K562 (cell line): Measurements from ENCODE around the gene CNNM2. TPM values are rescaled to one million over a fixed set of nuclear protein-coding genes. Genes with fewer than 3 reads are reported as not detected.

Experiments
- ATAC-seq: fragments of 200-7000 bp; cut with Tn5 transposase; 3 replicates; pipeline ENCODE4 v1.9.1; 2020; ENCODE audit warnings: moderate library complexity
- BruUV-seq: library from RNA; stranded (reverse); fragments of 400-500 nt; replicated peaks from 2 replicates; lab custom pipeline; 2021; lab: Mats Ljungman, UMichigan
- CTCF ChIA-PET: fragments of 300-600 bp; formaldehyde crosslinking; extraction: SDS; loops from one replicate; lab custom pipeline; 2021; ENCODE audit warnings: low intra/inter-chr PET ratio; lab: Yijun Ruan, JAX
- POLR2A ChIA-PET: fragments of 300-600, 350-650 bp; sonication (Branson Sonifier 250); formaldehyde crosslinking; extraction: SDS; loops from one replicate; lab custom pipeline; 2021; ENCODE audit warnings: antibody characterized with exemption, inconsistent platforms; lab: Yijun Ruan, JAX
- DNase-seq, 4 experiments: peaks; one replicate each; pipeline versions ENCODE4 v3.0.0 to v3.0.0-alpha.2; 2011 to 2018; ENCODE audit warnings: low spot score in 3 of 4, mixed read lengths in 3 of 4; ENCODE audit errors: extremely low read depth in 1 of 4
- FAIRE-seq: peaks from 2 replicates; lab custom pipeline; 2011; peaks lifted over from hg19 to GRCh38; lab: Jason Lieb, UNC
- H2AFZ ChIP-seq: 2 replicates; pipeline ENCODE4 v1.6.0; 2011; ENCODE audit warnings: low read depth, low read length, control low read depth, inconsistent platforms
- H3K27ac ChIP-seq: fragments of 200-600 bp; 3 replicates; pipeline ENCODE4 v1.8.0; 2011; ENCODE audit warnings: low read depth, mild to moderate bottlenecking, control low read depth, inconsistent platforms, low read length, moderate library complexity, mixed read lengths; ENCODE audit errors: extremely low read depth
- H3K27me3 ChIP-seq, 2 experiments: fragments of 300-600 bp in 1 of 2; 2 replicates in 1 of 2; 3 replicates in 1 of 2; pipeline versions ENCODE4 v1.6.0 to v1.8.0; 2011; ENCODE audit warnings: inconsistent platforms in 2 of 2, low read length in 2 of 2, mild to moderate bottlenecking in 1 of 2, mixed read lengths in 1 of 2, moderate library complexity in 1 of 2; ENCODE audit not compliant: control insufficient read depth in 2 of 2, insufficient read depth in 2 of 2
- H3K36me3 ChIP-seq: fragments of 300-600 bp; 3 replicates; pipeline ENCODE4 v1.8.0; 2011; ENCODE audit warnings: mild to moderate bottlenecking, low read length, inconsistent platforms; ENCODE audit not compliant: control insufficient read depth, insufficient read depth
- H3K4me1 ChIP-seq, 2 experiments: fragments of 200-600 bp in 1 of 2; replicated peaks in 1 of 2; 2 replicates in 1 of 2; 3 replicates in 1 of 2; pipeline versions ENCODE4 v1.5.1 to v1.8.0; 2011; ENCODE audit warnings: inconsistent platforms in 2 of 2, low read length in 2 of 2, mild to moderate bottlenecking in 1 of 2, mixed read lengths in 1 of 2, moderate library complexity in 1 of 2; ENCODE audit not compliant: control insufficient read depth in 2 of 2, insufficient read depth in 2 of 2
- H3K4me2 ChIP-seq: 2 replicates; pipeline ENCODE4 v1.6.1; 2011; ENCODE audit warnings: low read length, control low read depth, inconsistent platforms, mixed read lengths; ENCODE audit not compliant: insufficient read depth
- H3K4me3 ChIP-seq: fragments of 200-600 bp; sonication (generic), shearing (Covaris generic); 2 replicates; pipeline ENCODE4 v1.5.1; 2016; ENCODE audit warnings: control low read depth, inconsistent platforms
- H3K79me2 ChIP-seq: fragments of 200-600 bp; 3 replicates; pipeline ENCODE4 v1.8.0; 2011; ENCODE audit warnings: low read length, inconsistent platforms; ENCODE audit not compliant: control insufficient read depth, insufficient read depth
- H3K9ac ChIP-seq, 2 experiments: 2 replicates each; pipeline versions ENCODE4 v1.6.0 to v1.6.1; 2011; ENCODE audit warnings: low read depth in 2 of 2, low read length in 2 of 2, control low read depth in 1 of 2, inconsistent platforms in 1 of 2, mild to moderate bottlenecking in 1 of 2, mixed read lengths in 1 of 2; ENCODE audit not compliant: insufficient read depth in 1 of 2
- H3K9me1 ChIP-seq: one replicate; pipeline ENCODE4 v1.6.0; 2011; ENCODE audit warnings: inconsistent platforms, mild to moderate bottlenecking, low read length, moderate library complexity; ENCODE audit not compliant: control insufficient read depth, insufficient read depth
- H3K9me3 ChIP-seq: replicated peaks from 2 replicates; pipeline ENCODE4 v1.5.1; 2011; ENCODE audit warnings: low read depth, low read length, inconsistent platforms; ENCODE audit not compliant: control insufficient read depth, insufficient read depth
- H4K20me1 ChIP-seq: replicated peaks from 2 replicates; pipeline ENCODE4 v1.6.1; 2011; ENCODE audit warnings: low read length, inconsistent platforms, mixed read lengths; ENCODE audit not compliant: control insufficient read depth, insufficient read depth
- ATF1 ChIP-seq, 2 experiments: fragments of 450-650 bp in 1 of 2; IDR thresholded peaks; 2 replicates each; pipeline ENCODE4 v1.6.1; 2016; ENCODE audit warnings: missing compliant biosample characterization in 1 of 2, missing genetic modification characterization in 1 of 2
- CBFA2T2 ChIP-seq: fragments of 450-650 bp; conservative IDR thresholded peaks from 2 replicates; pipeline ENCODE4 v1.6.1; 2017; ENCODE audit warnings: mild to moderate bottlenecking
- CBFA2T3 ChIP-seq: fragments of 450-650 bp; IDR thresholded peaks from 2 replicates; pipeline ENCODE4 v1.6.1; 2017
- CXXC5 ChIP-seq: fragments of 250-450 bp; sonication (Bioruptor Pico); IDR thresholded peaks from 2 replicates; pipeline ENCODE4 v1.8.0; 2022; ENCODE audit warnings: inconsistent platforms, mild to moderate bottlenecking, moderate library complexity
- ETS2 ChIP-seq: IDR thresholded peaks from 2 replicates; pipeline ENCODE4 v1.6.1; 2016; ENCODE audit warnings: borderline replicate concordance, missing genetic modification characterization, mild to moderate bottlenecking, moderate library complexity, missing compliant biosample characterization; ENCODE audit not compliant: poor library complexity, severe bottlenecking
- FOXA1 ChIP-seq: fragments of 450-650 bp; IDR thresholded peaks from 2 replicates; pipeline ENCODE4 v1.6.1; 2016; ENCODE audit warnings: mild to moderate bottlenecking, borderline replicate concordance
- GABPA ChIP-seq: fragments of 200-800 bp; sonication (Bioruptor generic); conservative IDR thresholded peaks from 2 replicates; pipeline ENCODE4 v1.6.1; 2016; ENCODE audit warnings: low read depth, missing genetic modification characterization, missing compliant biosample characterization
- GTF2A2 ChIP-seq: IDR thresholded peaks from 2 replicates; pipeline ENCODE4 v1.6.1; 2016; ENCODE audit warnings: mild to moderate bottlenecking, missing genetic modification characterization, missing compliant biosample characterization
- L3MBTL2 ChIP-seq: fragments of 450-650 bp; IDR thresholded peaks from 2 replicates; pipeline ENCODE4 v1.6.1; 2016; ENCODE audit warnings: mild to moderate bottlenecking, moderate library complexity
- NCOR1 ChIP-seq: fragments of 450-650 bp; IDR thresholded peaks from 2 replicates; pipeline ENCODE4 v1.6.1; 2016; ENCODE audit warnings: mild to moderate bottlenecking, moderate library complexity
- SAFB2 ChIP-seq: fragments of 200-400 bp; formaldehyde crosslinking; IDR thresholded peaks from 2 replicates; pipeline ENCODE4 v1.6.1; 2018; ENCODE audit warnings: borderline replicate concordance, low read length, low read depth, moderate library complexity; ENCODE audit not compliant: severe bottlenecking
- SNAPC5 ChIP-seq: fragments of 250-450 bp; sonication (Bioruptor Pico); IDR thresholded peaks from 2 replicates; pipeline ENCODE4 v1.8.0; 2021; ENCODE audit warnings: moderate library complexity, mild to moderate bottlenecking, inconsistent platforms
- TEAD1 ChIP-seq, 2 experiments: fragments of 450-650 bp in 1 of 2; sonication (generic) in 1 of 2; formaldehyde crosslinking; IDR thresholded peaks; 2 replicates each; pipeline versions ENCODE4 v1.4.0 to v1.8.0; 2020 to 2022; ENCODE audit warnings: mild to moderate bottlenecking in 2 of 2, missing genetic modification reagents in 1 of 2
- XRCC4 ChIP-seq: IDR thresholded peaks from one replicate; pipeline ENCODE4 v1.6.1; 2011; ENCODE audit not compliant: insufficient read depth, insufficient read length; ENCODE audit errors: extremely low read depth
- ZFP1 ChIP-seq: fragments of 450-650 bp; formaldehyde crosslinking; IDR thresholded peaks from 2 replicates; pipeline ENCODE4 v1.4.0; 2020; ENCODE audit warnings: mild to moderate bottlenecking, mixed read lengths
- ZNF395 ChIP-seq: fragments of 200-800 bp; sonication (Bioruptor generic); IDR thresholded peaks from 2 replicates; pipeline ENCODE4 v1.6.1; 2017; ENCODE audit warnings: missing genetic modification characterization, missing compliant biosample characterization
- ZNF41 ChIP-seq: fragments of 250-450 bp; sonication (Bioruptor Pico); conservative IDR thresholded peaks from 2 replicates; pipeline ENCODE4 v1.4.0; 2020; ENCODE audit warnings: mild to moderate bottlenecking
- ZNF717 ChIP-seq: fragments of 250-450 bp; sonication (Bioruptor Pico); IDR thresholded peaks from 2 replicates; pipeline ENCODE4 v1.5.0; 2021
- WGBS: fragments of 100-300 bp; shearing (Covaris generic); methylation state at CpG from one replicate; pipeline ENCODE4 v1.1.6; 2016; ENCODE audit warnings: low coverage, mixed read lengths; ENCODE audit not compliant: insufficient coverage; ENCODE audit errors: missing lambda C conversion rate; 5-methylcytosine and 5-hydroxymethylcytosine counted together
- in situ Hi-C: fragments of 300-500 bp; cut with MboI; formaldehyde crosslinking; loops from 4 replicates; pipeline ENCODE4 v1.15.0; 2018; ENCODE audit warnings: inconsistent platforms, mixed read lengths
- intact Hi-C: fragments of 100-400 bp; cut with micrococcal nuclease; formaldehyde crosslinking; loops from 2 replicates; pipeline ENCODE4 v1.14.2; 2022
- polyA plus RNA-seq, 8 experiments: library from polyadenylated mRNA; depleted of rRNA in 4 of 8; stranded (reverse) in 5 of 8; unstranded in 3 of 8; fragments of >200 nt; fragmentation: Nextera tagmentation in 2 of 8; fragmentation: Illumina TruSeq in 1 of 8; extraction: Ambion mirVana in 2 of 8; extraction: Trizol in 1 of 8; gene quantifications; 2 replicates each; pipeline versions ENCODE4 v1.2.1 to v1.2.3, GENCODE V29; 2011 to 2014; ENCODE audit warnings: inconsistent platforms in 1 of 8, missing spikeins in 1 of 8
- total RNA-seq, 7 experiments: library from RNA; depleted of rRNA in 6 of 7; stranded (reverse); fragments of >200 nt in 6 of 7; fragmentation: Illumina TruSeq in 2 of 7; extraction: Trizol in 2 of 7; gene quantifications; 2 replicates each; pipeline versions ENCODE4 v1.2.1 to v1.2.3, GENCODE V29; 2011 to 2021; ENCODE audit warnings: low replicate concordance in 1 of 7

The CNNM2 gene
- total and polyA plus RNA-seq, 9 of the 15 experiments (the other 6 are each of a cell fraction or from before 2014, with no cell fraction given) = 0.21 to 5.0 (median 1.3) TPM

- FAIRE-seq = no peak
These were observed 126.9 kb downstream of the CNNM2 start for GRCh38 chr10:103044942-103045489.

GRCh38 chr10:103045961-103046360 is 127.9 kb downstream of the CNNM2 start:
- no peak overlapping the region for H3K4me2 ChIP-seq
- no peaks in the 10 kb centered on the region for H4K20me1 ChIP-seq
- in situ Hi-C loops = no loop called here
- ChIA-PET CTCF (no interaction called here), POLR2A (interaction anchor here (1.0 kb wide), 1 partner anchor 128 kb away, joined by 3 read pairs; the partner anchor contains the start of gene CNNM2)
- H3K4me3 ChIP-seq = no peak overlapping the region
- no peaks in the 10 kb centered on the region for H3K79me2 ChIP-seq
- no peak overlapping the region for H3K27ac ChIP-seq
- no TSS peak for BruUV-seq
- H2AFZ ChIP-seq = no peak overlapping the region
- no peaks in the 10 kb centered on the region for H3K27me3 ChIP-seq
- H3K9me1 ChIP-seq = no peaks in the 10 kb centered on the region
- no peaks in the 10 kb centered on the region for H3K9me3 ChIP-seq
- 38% methylated on average over 3 of the region's 3 CpGs for WGBS
- ATAC-seq (no peak), FAIRE-seq (no peak), DNase-seq (no peak)
- H3K4me1 ChIP-seq = peaks cover 12 to 14% of the 10 kb centered on the region in 2 experiments; a peak in 4 of 5 replicates
- intact Hi-C loops = no loop called here
- no peak overlapping the region for H3K9ac ChIP-seq
- no peaks in the 10 kb centered on the region for H3K36me3 ChIP-seq
- TF ChIP-seq CBFA2T3 (peak; percentile 65), XRCC4 (no peak), NCOR1 (peak; percentile 18; the same call in 1 of the 2 replicates), GABPA (tag) (no peak), CBFA2T2 (peak; percentile 28; the same call in 1 of the 2 replicates), GTF2A2 (tag) (no peak), ZNF41 (CRISPR knock-in tag) (no peak), ZFP1 (CRISPR knock-in tag) (no peak), SAFB2 (no peak), ATF1 (CRISPR knock-in tag; IDR thresholded peaks at IDR 0.05) (no peak), ATF1 (tag; IDR thresholded peaks at IDR 0.05) (no peak), TEAD1 (CRISPR knock-in tag; IDR thresholded peaks at IDR 0.05) (no peak), ZNF395 (CRISPR knock-in tag) (no peak), L3MBTL2 (no peak)

More at GRCh38 chr10:103044942-103045489, 126.9 kb downstream of the CNNM2 start:
- ATAC-seq (no peak), DNase-seq (no peak)
- H3K9ac ChIP-seq = no peak overlapping the region
- TF ChIP-seq ETS2 (tag) (no peak), SNAPC5 (CRISPR knock-in tag) (no peak), ZNF717 (CRISPR knock-in tag) (no peak), CXXC5 (CRISPR knock-in tag) (no peak), FOXA1 (no peak)
- no peaks in the 10 kb centered on the region for H3K9me3 ChIP-seq
- H2AFZ ChIP-seq = no peak overlapping the region
- no peaks in the 10 kb centered on the region for H3K79me2 ChIP-seq
- peaks cover 19 to 22% of the 10 kb centered on the region in 2 experiments for H3K4me1 ChIP-seq
- no peak overlapping the region for H3K4me2 ChIP-seq
- H3K4me3 ChIP-seq = no peak overlapping the region
- no peaks in the 10 kb centered on the region for H3K36me3 ChIP-seq
- no peaks in the 10 kb centered on the region for H3K9me1 ChIP-seq
- ChIA-PET POLR2A (no interaction called here), CTCF (no interaction called here)
- BruUV-seq = no TSS peak
- in situ Hi-C loops = no loop called here
- H3K27me3 ChIP-seq = no peaks in the 10 kb centered on the region
- 73% methylated on average over 8 of the region's 8 CpGs for WGBS
- no peaks in the 10 kb centered on the region for H4K20me1 ChIP-seq
- intact Hi-C loops = no loop called here
- no peak overlapping the region for H3K27ac ChIP-seq
